Measurements from ENCODE around the gene HAS3. TPM values are rescaled to one million over a fixed set of nuclear protein-coding genes. Genes with fewer than 3 reads are reported as not detected.

Gene HAS3
- total and polyA plus RNA-seq, 2 donors from 2014 or later, result 0.34 to 2.1 TPM

DNA sequence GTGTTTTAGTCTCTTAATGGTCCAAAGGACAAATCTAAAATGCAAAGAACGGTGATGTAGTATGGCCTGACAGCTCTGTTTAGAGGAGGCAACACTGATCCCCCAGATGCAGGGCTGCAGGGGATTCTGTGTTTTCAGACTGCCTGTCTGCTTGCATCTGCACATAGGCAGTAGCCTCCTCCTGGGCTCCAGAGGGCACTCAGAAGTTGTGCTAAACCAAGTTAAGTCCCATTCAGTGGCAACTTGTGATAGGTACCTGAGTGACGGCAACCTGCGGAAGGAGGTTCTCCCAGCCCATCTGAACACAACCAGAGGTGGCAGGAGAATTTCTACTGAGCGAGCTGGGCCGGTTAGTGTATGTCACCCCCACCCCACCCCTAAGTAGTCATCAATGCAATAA lies 9.9 kb downstream of the HAS3 start:
- DNase-seq (no peak), FAIRE-seq (no peak)
- TF ChIP-seq, protein P1, sequence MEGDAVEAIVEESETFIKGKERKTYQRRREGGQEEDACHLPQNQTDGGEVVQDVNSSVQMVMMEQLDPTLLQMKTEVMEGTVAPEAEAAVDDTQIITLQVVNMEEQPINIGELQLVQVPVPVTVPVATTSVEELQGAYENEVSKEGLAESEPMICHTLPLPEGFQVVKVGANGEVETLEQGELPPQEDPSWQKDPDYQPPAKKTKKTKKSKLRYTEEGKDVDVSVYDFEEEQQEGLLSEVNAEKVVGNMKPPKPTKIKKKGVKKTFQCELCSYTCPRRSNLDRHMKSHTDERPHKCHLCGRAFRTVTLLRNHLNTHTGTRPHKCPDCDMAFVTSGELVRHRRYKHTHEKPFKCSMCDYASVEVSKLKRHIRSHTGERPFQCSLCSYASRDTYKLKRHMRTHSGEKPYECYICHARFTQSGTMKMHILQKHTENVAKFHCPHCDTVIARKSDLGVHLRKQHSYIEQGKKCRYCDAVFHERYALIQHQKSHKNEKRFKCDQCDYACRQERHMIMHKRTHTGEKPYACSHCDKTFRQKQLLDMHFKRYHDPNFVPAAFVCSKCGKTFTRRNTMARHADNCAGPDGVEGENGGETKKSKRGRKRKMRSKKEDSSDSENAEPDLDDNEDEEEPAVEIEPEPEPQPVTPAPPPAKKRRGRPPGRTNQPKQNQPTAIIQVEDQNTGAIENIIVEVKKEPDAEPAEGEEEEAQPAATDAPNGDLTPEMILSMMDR (IDR thresholded peaks at IDR 0.05; ENCODE audit: borderline replicate concordance, extremely low read depth, insufficient read depth), result no peak
- Histone ChIP-seq H3K27me3 (ENCODE audit: control insufficient read depth, insufficient read depth, low read length) (no peaks in the 10 kb centered on the region), H3K4me1 (ENCODE audit: control insufficient read depth in 2 of 3, insufficient read depth in 2 of 3, low read depth in 1 of 3, low read length in 3 of 3) (peaks cover 0 to 23% (median 20%) of the 10 kb centered on the region in 3 donors), H3K9me3 (ENCODE audit: control insufficient read depth in 2 of 3, insufficient read depth in 1 of 3, low read length in 3 of 3) (no peaks in the 10 kb centered on the region), H3K9ac (ENCODE audit: low read length in 3 of 3) (no peak overlapping the region), H3K4me3 (ENCODE audit: low read length in 3 of 3) (no peak overlapping the region), H3K36me3 (ENCODE audit: control insufficient read depth in 2 of 3, insufficient read depth in 3 of 3, low read length in 3 of 3) (peaks cover 0 to 19% (median 2%) of the 10 kb centered on the region in 3 donors), H3K27ac (ENCODE audit: low read depth in 2 of 2, low read length in 2 of 2) (no peak overlapping the region)
- intact Hi-C loops (cut with DNase I), result no loop called here

- no peak overlapping the region for H3K27ac ChIP-seq (ENCODE audit: low read depth in 2 of 2, low read length in 2 of 2)
- TF ChIP-seq, protein P1 (IDR thresholded peaks at IDR 0.05; ENCODE audit: borderline replicate concordance, extremely low read depth, insufficient read depth), result no peak
- peaks cover 2 to 24% (median 3%) of the 10 kb centered on the region in 3 donors for H3K36me3 ChIP-seq (ENCODE audit: control insufficient read depth in 2 of 3, insufficient read depth in 3 of 3, low read length in 3 of 3)
- peaks cover 0 to 23% (median 20%) of the 10 kb centered on the region in 3 donors for H3K4me1 ChIP-seq (ENCODE audit: control insufficient read depth in 2 of 3, insufficient read depth in 2 of 3, low read depth in 1 of 3, low read length in 3 of 3)
- H3K9me3 ChIP-seq (ENCODE audit: control insufficient read depth in 2 of 3, insufficient read depth in 1 of 3, low read length in 3 of 3), result no peaks in the 10 kb centered on the region
- no peak overlapping the region for H3K4me3 ChIP-seq (ENCODE audit: low read length in 3 of 3)
- H3K9ac ChIP-seq (ENCODE audit: low read length in 3 of 3), result no peak overlapping the region
- FAIRE-seq, result no peak
- intact Hi-C loops (cut with DNase I), result no loop called here
- no peaks in the 10 kb centered on the region for H3K27me3 ChIP-seq (ENCODE audit: control insufficient read depth, insufficient read depth, low read length)
- no peak for DNase-seq
Measured at GRCh38 chr16:69115837-69116236, 10.4 kb downstream of the HAS3 start.

GRCh38 chr16:69116256-69116875 lies 10.9 kb downstream of the HAS3 start:
- Histone ChIP-seq H3K36me3 (ENCODE audit: control insufficient read depth in 2 of 3, insufficient read depth in 3 of 3, low read length in 3 of 3) (peaks cover 2 to 24% (median 4%) of the 10 kb centered on the region in 3 donors), H3K27me3 (ENCODE audit: control insufficient read depth, insufficient read depth, low read length) (no peaks in the 10 kb centered on the region), H3K9me3 (ENCODE audit: control insufficient read depth in 2 of 3, insufficient read depth in 1 of 3, low read length in 3 of 3) (no peaks in the 10 kb centered on the region), H3K27ac (ENCODE audit: low read depth in 2 of 2, low read length in 2 of 2) (no peak overlapping the region), H3K4me3 (ENCODE audit: low read length in 3 of 3) (no peak overlapping the region), H3K9ac (ENCODE audit: low read length in 3 of 3) (no peak overlapping the region), H3K4me1 (ENCODE audit: control insufficient read depth in 2 of 3, insufficient read depth in 2 of 3, low read depth in 1 of 3, low read length in 3 of 3) (peaks cover 0 to 23% (median 20%) of the 10 kb centered on the region in 3 donors)
- no peak for FAIRE-seq
- DNase-seq, result no peak
- TF ChIP-seq, protein P1 (IDR thresholded peaks at IDR 0.05; ENCODE audit: borderline replicate concordance, extremely low read depth, insufficient read depth), result no peak
- intact Hi-C loops (cut with DNase I), result no loop called here
